Raji (cell line): ENCODE data around the gene ASTL.

Experiments
- POLR2A ChIP-seq: IDR thresholded peaks from 2 replicates; pipeline ENCODE4 v1.6.1; 2011; ENCODE audit warnings: low read depth, low read length, control low read depth; ENCODE audit not compliant: insufficient read depth

Gene ASTL

DNA sequence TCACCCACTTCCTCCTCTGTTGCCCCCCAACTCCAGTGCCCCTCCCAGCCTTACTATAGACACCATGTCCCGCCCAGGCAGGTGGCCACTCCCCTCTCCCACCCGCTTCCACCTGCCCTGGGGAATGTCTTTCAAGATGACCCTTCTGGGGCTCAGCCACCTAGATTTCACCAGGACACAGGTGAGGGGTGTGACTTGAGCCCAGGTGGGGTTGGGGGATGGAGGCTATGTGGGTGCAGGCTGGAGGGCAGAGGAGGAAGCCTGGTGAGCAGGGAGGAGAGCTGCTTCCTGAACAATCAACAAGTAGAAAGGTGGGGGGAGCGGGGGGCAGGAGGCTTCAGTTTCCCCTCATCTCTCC is 30.6 kb downstream of the ASTL start:
- no peak for TF ChIP-seq POLR2A

DNA sequence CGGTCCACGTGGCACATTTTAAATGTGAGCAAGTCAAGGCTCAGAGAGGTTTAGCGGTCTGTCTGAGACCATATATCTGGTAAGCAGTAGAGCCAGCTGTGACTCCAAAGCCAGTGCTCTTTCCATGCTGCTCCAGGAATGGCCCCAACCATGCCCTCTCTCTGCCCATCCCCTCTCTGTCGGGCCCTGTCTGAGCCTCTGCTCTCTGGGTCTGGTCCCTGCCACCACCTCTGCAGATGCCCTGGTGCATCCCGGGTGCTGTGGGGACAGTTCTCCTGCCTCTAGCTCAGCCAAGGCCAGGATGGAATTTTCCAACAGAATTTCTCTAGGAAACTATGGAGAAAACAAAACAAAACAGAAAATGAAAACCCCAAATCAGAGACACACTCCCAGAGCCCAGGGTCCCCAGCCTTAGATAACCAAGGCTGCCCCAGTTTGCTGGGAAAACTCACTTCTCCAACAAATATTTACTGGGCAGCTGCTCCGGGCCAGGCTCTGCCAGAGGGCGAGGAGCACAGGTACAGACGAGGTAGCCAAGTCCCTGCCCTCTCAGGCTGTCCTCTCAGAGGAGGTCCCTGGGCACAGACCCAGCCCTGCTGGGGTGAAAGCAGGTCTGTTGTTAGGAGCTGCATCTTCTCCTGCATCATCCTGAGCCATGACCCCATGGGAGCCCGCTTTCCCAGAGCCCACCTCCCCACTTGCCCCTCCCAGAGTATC is 31.2 kb downstream of the ASTL start:
- TF ChIP-seq POLR2A = no peak

DNA sequence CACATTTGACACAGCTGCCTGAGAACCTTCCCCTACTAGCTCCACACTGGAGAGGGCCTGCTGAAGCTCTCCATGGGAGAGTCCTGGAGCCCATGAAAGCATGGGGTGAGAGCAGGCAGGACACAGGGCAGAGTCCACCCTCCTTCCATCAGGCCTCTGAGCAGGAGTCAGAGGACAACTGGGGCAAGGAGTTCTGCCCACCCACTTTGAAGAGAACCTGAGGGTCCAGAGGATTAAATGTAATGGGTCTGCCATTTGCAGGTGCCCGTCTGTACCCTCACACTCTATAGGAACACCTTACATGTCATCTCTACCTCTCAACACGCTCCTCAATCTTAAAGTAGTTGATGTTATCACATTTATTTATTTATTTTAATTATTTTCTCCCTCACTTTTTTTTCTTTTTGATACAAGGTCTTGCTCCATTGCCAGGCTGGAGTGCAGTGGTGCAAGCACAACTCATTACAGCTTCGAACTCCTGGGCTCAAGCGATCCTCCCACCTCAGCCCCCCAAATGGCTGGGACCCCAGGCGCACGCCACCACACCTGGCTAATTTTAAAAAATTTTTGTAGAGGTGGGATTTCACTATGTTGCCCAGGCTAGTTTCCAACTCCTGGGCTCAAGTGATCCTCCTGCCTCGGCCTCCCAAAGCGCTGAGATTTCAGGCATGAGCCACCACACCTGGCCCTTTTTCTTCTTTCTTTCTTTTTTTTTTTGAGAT is 32.1 kb downstream of the ASTL start:
- TF ChIP-seq POLR2A = no peak

DNA sequence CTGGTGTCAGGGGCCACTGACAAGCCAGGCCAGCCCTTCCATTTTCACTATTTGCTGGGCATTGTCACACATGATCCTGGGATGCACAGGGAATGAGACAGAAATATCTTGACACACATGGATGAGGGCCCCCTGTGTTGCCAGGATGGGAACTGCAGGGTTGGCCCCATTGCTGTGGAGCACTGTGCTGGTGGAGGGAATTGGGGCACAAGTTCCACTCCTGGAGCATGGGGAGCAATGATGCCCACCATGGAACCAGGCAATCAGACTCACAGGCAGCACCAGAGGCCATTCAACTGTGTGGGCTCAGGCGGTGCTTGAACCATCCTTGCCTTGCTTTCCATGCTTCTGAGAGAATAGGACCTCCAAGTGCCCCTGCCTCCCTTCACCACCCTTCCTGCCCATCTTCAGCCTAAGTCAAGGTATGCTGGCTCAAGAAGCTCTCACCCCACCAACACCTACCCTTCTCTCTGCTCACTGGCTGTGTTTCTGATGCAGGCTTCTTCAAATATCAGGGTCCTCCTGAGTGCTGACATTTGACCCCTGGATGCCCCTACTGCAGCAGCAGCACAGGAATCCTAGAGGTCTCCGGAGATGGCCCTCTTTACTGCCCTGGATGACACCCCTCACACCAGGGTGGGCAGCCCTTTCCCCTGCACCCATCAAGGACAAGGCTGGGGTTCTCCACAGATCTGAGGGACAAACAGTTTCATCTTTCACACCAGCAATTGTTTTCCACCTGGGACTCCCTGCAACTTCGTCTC is 33.0 kb downstream of the ASTL start:
- no peak for TF ChIP-seq POLR2A

DNA sequence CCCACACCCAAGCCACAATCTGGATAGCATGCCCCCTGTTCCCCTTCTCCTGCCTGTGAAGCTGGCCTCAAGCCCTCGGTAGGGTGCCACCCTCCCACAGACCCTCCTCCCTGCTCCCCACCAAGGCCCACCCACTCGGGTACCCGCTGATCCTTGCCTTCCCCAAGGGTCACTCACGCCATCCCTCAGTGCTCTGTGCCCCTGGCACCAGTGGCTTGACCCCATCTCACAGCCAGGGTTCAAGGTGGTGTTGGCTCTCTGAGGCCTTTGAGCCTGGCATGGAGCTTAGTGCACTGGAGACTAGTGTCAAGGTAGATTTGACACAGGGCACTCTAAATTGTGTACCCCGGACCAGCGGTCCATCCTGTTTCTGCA is 33.8 kb downstream of the ASTL start:
- no peak for TF ChIP-seq POLR2A

DNA sequence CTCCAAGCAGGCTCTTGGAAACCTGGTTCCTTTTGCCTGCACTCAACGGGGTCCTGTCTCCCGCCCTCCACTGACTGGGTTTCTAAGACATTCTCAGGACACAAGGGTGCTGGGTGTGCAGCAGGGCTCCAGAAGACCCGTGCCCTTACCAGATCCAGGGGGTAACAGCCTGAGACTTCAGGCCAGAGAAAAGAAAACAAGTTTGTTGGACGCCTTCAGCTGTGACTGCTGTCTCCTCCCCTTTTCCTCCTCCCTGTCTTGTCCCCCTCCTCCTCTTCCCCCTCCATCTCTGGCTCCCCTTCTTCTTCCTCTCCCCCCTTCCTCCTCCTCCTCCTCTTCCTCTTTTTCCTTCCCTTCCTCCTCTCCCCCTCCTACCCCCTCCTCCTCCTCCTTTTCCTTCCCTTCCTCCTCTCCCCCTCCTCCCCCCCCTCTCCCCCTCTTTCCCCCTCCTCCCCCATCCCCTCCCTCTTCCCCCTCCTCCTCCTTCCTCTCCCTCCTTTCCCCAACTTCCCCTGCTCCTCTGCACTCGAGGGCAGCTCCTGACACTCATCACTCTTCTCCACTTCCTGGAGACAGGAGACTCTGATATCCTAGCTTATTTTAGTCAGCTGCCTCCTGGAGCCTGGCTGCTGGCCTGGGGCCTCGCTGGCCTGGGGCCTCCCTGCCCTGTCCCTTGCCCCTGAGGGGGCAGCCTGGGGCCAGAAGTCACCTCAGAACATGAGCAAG is 34.4 kb downstream of the ASTL start:
- TF ChIP-seq POLR2A = no peak

DNA sequence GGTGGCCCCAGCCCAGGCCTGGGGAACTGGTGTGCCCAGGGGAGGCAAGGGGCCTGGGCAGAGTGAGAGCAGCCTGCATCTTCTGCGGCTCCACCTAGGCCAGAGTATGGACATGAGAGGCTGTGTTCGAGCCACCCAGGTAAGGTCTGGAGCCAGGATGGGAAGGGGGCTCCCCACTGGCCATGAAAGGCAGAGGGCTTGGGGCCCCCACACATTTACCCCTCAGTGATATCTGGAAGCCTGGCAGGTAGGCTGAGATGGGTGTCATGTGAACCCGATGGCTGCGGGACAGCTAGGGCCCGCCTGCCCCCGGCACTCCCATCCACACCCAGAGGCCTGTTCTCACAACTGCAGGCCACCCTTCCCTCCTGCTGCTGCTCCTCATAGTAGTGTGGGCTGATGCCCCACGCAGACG is 35.1 kb downstream of the ASTL start:
- no peak for TF ChIP-seq POLR2A

DNA sequence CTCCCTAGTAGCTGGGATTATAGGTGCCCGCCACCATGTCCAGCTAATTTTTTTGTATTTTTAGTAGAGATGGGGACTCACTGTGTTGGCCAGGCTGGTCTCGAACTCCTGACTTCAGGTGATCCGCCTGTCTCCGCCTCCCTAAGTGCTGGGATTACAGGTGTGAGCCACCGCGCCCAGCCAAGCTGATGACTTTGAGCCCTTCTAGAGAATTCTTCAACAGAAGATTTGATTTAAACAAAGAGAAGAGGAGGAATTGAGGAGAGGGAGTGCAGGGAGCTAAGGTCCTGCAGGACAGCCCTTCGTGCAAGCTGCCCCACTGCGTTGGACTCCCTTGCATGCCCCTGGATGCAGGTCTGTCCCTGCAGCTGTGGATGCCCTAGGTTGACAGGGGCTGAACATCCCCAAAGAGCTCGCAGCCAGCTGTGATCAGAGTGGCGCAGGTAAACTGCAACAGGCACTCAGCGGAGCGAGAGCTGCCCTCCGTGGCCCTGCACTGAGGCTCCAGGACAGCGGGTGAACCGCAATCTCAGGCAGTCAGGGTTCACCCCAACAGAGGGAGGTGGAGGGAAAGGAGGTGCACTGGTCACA is 35.6 kb downstream of the ASTL start:
- TF ChIP-seq POLR2A = no peak

DNA sequence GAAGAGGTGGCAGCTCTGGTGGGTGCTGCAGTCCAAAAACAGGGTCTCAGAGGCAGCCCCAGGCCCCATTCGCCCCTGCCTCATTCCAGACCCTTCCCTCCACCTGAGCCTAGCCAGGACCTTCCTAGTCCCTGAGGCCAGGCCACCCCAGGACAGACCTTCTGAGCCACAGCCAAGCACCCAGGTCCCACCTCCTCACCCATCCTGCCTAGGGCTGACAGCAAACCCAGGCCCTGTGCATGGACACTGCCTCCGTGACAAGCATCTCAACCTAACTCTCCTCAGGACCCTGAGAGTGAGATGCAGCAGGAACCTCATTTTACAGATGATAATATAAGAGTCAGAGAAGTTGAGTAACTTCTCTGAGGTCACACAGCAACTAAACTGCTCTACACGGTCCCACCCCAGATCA is 37.4 kb downstream of the ASTL start:
- TF ChIP-seq POLR2A = no peak

DNA sequence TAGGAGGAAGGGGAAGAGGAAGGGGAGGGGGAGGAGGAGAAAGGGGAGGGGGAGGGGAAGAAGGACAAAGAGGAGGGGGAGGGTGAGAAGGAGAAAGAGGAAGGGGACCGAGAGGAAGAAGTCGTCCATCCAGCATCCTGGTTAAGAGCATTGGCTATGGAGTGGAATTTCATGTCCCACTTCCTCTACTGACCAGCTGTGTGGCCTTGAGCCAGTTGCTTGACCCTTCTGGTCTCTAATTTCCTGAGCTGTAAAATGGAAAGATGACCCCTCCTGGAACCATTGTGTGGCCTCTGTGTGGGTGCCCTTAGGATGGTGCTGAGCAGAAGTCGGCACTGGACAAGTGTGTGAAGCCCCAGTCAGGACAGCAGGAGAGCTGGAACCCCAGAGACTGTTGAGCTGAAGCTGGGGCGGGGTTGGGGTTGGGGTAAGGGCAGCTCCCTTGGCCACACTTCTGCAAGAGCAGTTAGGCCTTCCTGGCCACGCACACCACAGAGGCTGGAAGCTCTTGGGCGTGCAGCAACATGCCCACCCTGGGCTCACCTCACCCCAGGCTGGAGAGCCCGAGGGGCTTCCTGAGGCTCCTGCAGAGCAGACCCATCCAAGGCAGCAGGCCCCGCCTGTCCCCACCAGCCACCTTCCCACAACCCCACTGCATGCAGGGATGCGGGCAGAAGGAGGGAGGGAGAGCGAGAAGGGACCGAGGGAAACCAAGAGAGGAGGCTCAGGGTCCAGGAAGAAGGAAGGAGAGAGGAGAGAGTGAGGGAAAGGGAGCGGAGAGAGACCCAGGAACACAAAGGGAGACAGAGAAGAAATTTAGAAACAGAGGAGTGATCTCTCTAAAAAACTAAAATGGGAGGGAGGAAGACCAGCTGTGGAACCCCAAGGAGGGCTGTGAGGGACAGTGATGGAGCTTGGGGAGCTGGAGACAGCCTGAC is 38.2 kb downstream of the ASTL start:
- no peak for TF ChIP-seq POLR2A

DNA sequence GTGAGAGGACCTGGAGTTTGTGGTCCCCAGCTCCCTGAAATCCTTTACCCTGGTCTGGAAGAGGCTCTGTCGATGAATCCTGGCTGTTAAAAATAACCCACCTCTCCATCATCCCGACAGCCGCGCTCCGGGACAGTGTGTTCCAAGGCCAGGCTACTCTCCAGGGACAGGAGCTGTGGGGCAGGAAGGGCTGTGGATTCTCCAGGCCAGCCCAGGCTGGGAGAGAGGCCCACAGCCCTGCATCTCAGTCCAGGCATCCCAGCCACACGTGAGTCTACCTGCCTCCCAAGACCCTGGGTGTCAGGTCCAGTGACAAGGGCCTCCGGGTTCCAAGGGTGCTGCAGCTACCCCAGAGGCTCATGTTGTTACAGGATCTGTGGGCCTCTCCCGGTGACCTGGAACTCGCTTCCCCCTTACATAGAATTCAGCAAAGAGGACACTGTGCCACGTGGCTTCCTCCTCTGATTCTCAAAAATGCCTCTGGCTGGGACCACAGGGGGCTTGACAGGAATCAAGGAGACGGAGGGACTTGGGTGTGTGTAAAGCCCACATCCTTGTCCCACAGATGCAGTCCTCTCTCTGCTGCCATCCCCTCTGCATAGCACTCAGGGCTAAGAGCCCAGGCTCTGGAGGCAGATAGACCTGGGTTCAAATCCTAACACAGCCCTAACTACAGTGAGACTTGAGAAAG is 39.3 kb downstream of the ASTL start:
- TF ChIP-seq POLR2A = no peak

DNA sequence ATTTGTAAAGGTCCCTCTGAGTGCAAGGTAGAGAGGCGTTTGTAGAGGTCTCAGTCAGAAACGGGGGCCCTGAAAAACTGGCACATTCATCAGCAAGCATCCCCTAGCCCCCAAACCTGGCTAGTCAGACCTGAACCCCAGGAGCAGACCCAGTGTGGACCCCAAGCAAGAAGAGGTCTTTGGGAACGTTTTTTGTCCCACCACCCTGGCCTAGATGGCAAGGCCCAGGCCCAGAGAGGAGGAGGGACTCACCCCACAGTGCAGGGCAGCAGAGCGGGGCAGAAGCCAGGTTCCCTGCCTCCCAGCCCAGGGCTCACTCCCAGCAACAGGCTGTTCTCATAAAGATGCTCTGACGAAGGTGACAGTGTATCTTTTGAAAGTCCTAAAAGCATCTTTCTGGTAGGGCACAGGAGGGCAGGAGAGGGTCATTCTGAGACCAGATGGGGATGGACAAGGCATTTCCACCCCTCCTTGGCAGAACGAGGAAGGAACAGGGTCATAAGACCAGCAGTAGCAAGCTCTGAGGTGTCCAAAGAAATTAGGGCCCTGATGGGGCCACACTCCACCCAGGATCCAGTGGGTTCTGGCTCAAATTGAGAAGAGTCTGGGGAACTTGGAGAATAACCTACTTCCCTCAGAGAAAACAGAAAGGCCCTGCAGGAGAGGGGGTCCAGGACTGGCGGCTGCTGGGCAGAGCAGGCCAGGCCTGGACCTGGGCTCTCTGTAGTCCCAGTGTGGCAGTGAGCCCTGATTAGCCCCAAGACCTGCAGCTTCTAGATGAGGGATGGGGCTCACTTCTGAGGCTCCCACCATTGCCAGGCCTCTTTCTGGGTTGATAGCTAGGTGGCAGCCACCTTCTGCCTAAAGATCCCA is 40.1 kb downstream of the ASTL start:
- TF ChIP-seq POLR2A = no peak
